OCI-LY7 (cell line): ENCODE results near the gene FOXO6.

ENCODE experiments used
- CTCF ChIP-seq: fragments of 200-600 bp; sonication (generic); conservative IDR thresholded peaks from 2 replicates; pipeline ENCODE4 v1.5.1; 2014; ENCODE audit warnings: mild to moderate bottlenecking, antibody characterized with exemption, low read length, moderate library complexity, mixed read lengths
- EZH2phosphoT487 ChIP-seq: fragments of 200-600 bp; sonication (generic); IDR thresholded peaks from 2 replicates; pipeline ENCODE4 v1.6.1; 2018; ENCODE audit warnings: low read depth, borderline replicate concordance, mild to moderate bottlenecking, mixed run types, antibody characterized with exemption, low read length, moderate library complexity, mixed read lengths

GRCh38 chr1:41408691-41409090 is 47.5 kb downstream of the FOXO6 start:
- TF ChIP-seq CTCF (no peak), EZH2phosphoT487 (no peak)
